SH-SY5Y (cell line): ENCODE measurements around the gene HBQ1.

Experiments used
- GATA2 ChIP-seq: IDR thresholded peaks from 2 replicates; pipeline ENCODE4 v1.6.1; 2011; ENCODE audit warnings: mild to moderate bottlenecking, low read depth, low read length
- GATA3 ChIP-seq: IDR thresholded peaks from 2 replicates; pipeline ENCODE4 v1.6.1; 2011; ENCODE audit warnings: low read depth, mild to moderate bottlenecking, low read length, moderate library complexity

DNA sequence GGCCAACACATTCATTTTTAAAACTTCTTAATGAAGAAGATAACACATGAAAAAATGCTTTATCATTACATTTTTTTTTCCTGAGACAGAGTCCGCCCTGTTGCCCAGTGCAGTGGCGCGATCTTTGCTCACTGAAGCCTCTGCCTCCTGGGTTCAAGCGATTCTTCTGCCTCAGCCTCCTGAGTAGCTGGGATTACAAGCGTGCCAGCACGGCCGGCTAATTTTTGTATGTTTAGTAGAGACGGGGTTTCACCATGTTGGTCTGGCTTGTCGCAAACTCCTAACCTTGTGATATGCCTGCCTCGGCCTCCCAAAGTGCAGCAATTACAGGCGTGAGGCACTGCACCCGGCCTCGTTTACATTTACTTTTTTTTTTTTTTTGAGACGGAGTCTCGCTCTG, 13.2 kb downstream of the HBQ1 start:
- TF ChIP-seq GATA2 (no peak), GATA3 (no peak)
